22Rv1 (cell line): ENCODE results near the gene DIPK1B.

ENCODE experiments used
- ZFX ChIP-seq: fragments of 450-650 bp; IDR thresholded peaks from 2 replicates; pipeline ENCODE4 v1.6.1; 2017; ENCODE audit warnings: antibody characterized with exemption, borderline replicate concordance
- TF ChIP-seq, protein P1 (sequence below): fragments of 450-650 bp; IDR thresholded peaks from 2 replicates; pipeline ENCODE4 v1.5.1; 2017; ENCODE audit warnings: mild to moderate bottlenecking

DNA sequence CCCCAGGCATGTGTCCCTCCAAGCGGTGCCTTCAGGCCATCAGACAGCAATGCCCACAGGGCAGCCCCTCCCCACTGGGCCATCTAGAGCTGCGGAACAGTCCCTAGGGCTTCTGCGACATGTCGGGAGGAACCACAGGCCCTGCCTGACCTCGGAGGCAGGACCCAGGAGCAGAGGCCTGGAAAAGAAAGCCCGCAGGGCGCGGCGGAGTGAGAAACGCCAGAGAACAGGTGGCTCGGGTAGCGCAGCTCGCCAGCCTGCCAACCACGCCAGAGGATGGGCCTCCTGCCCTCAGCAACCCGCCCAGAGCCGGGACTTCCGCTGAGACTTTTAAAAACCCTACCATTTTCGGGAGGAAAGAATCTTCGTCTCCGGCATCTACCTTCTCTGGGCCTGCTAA lies 45.0 kb downstream of the DIPK1B start:
- TF ChIP-seq, protein P1, sequence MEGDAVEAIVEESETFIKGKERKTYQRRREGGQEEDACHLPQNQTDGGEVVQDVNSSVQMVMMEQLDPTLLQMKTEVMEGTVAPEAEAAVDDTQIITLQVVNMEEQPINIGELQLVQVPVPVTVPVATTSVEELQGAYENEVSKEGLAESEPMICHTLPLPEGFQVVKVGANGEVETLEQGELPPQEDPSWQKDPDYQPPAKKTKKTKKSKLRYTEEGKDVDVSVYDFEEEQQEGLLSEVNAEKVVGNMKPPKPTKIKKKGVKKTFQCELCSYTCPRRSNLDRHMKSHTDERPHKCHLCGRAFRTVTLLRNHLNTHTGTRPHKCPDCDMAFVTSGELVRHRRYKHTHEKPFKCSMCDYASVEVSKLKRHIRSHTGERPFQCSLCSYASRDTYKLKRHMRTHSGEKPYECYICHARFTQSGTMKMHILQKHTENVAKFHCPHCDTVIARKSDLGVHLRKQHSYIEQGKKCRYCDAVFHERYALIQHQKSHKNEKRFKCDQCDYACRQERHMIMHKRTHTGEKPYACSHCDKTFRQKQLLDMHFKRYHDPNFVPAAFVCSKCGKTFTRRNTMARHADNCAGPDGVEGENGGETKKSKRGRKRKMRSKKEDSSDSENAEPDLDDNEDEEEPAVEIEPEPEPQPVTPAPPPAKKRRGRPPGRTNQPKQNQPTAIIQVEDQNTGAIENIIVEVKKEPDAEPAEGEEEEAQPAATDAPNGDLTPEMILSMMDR = no peak
- TF ChIP-seq ZFX = no peak
